HCT116 (cell line): ENCODE results near the gene EGFL7. TPM values are rescaled to one million over a fixed set of nuclear protein-coding genes. Genes with fewer than 3 reads are reported as not detected.
A peak's percentile ranks its signal among the peaks of the same experiment; 100 is the strongest.

Experiments
- ATAC-seq: fragments of 200-7000 bp; cut with Tn5 transposase; 2 replicates; pipeline ENCODE4 v1.9.1; 2020; ENCODE audit warnings: mild to moderate bottlenecking, moderate library complexity
- BruUV-seq: library from RNA; stranded (reverse); fragments of 400-500 nt; replicated peaks from 2 replicates; lab custom pipeline; 2021; lab: Mats Ljungman, UMichigan
- CTCF ChIA-PET: fragments of 300-600 bp; sonication (Branson Sonifier 250); formaldehyde crosslinking; loops from one replicate; lab custom pipeline; 2021; ENCODE audit warnings: antibody characterized with exemption; lab: Charles Lee
- POLR2A ChIA-PET: fragments of 300-600, 350-600 bp; sonication (Branson Sonifier 250); formaldehyde crosslinking; loops from one replicate; lab custom pipeline; 2021; ENCODE audit warnings: antibody characterized with exemption; lab: Charles Lee
- RAD21 ChIA-PET, 2 experiments: fragments of 300-600 bp; sonication (Branson Sonifier 250); formaldehyde crosslinking; loops; one replicate each; lab custom pipeline; 2023; ENCODE audit warnings: low total read pairs in 2 of 2; ENCODE audit not compliant: uncharacterized antibody in 2 of 2, unreplicated experiment in 2 of 2, low non-redundant PET in 1 of 2; lab: Charles Lee
- DNase-seq: peaks from one replicate; pipeline ENCODE4 v3.0.0-alpha.2; 2010; ENCODE audit warnings: low read depth, low spot score
- H2AFZ ChIP-seq: fragments of 200-600 bp; shearing (Covaris generic), sonication (generic); 2 replicates; pipeline ENCODE4 v1.6.1; 2017; ENCODE audit warnings: low read depth, mixed run types, mixed read lengths, antibody characterized with exemption, low read length; ENCODE audit not compliant: poor library complexity, severe bottlenecking
- H3K27ac ChIP-seq: 2 replicates; pipeline ENCODE4 v1.5.1; 2012; ENCODE audit warnings: low read depth, low read length
- H3K27me3 ChIP-seq: fragments of 200-600 bp; sonication (generic); 2 replicates; pipeline ENCODE4 v1.6.1; 2016; ENCODE audit warnings: mixed run types, low read length, mixed read lengths; ENCODE audit not compliant: insufficient read depth
- H3K36me3 ChIP-seq, 2 experiments: fragments of 200-500 bp in 1 of 2; fragments of 200-600 bp in 1 of 2; sonication (Bioruptor generic) in 1 of 2; sonication (generic) in 1 of 2; 2 replicates each; pipeline versions ENCODE4 v1.5.1 to v1.6.1; 2014 to 2016; ENCODE audit warnings: low read length in 2 of 2, inconsistent platforms in 1 of 2, mixed read lengths in 1 of 2, mixed run types in 1 of 2; ENCODE audit not compliant: insufficient read depth in 2 of 2, control insufficient read depth in 1 of 2
- H3K4me1 ChIP-seq, 2 experiments: fragments of 200-600 bp in 1 of 2; sonication (generic) in 1 of 2; 2 replicates each; pipeline versions ENCODE4 v1.5.1 to v1.6.1; 2012 to 2017; ENCODE audit warnings: low read length in 2 of 2, inconsistent platforms in 1 of 2, mild to moderate bottlenecking in 1 of 2, mixed read lengths in 1 of 2, mixed run types in 1 of 2, moderate library complexity in 1 of 2; ENCODE audit not compliant: insufficient read depth in 2 of 2, control insufficient read depth in 1 of 2
- H3K4me2 ChIP-seq: fragments of 200-600 bp; sonication (generic); 2 replicates; pipeline ENCODE4 v1.6.1; 2017; ENCODE audit warnings: mixed run types, low read length, mixed read lengths
- H3K4me3 ChIP-seq, 2 experiments: fragments of 200-600 bp in 1 of 2; sonication (generic) in 1 of 2; replicated peaks in 1 of 2; 2 replicates each; pipeline ENCODE4 v1.5.1; 2011 to 2016; ENCODE audit warnings: low read length in 2 of 2, control low read depth in 1 of 2, low read depth in 1 of 2, mild to moderate bottlenecking in 1 of 2, mixed read lengths in 1 of 2, mixed run types in 1 of 2
- H3K79me2 ChIP-seq: fragments of 200-600 bp; sonication (generic); 2 replicates; pipeline ENCODE4 v1.6.1; 2017; ENCODE audit warnings: mild to moderate bottlenecking, mixed run types, low read length, moderate library complexity, mixed read lengths; ENCODE audit not compliant: insufficient read depth
- H3K9ac ChIP-seq: fragments of 200-600 bp; sonication (generic); 2 replicates; pipeline ENCODE4 v1.6.1; 2016; ENCODE audit warnings: low read length, mixed read lengths
- H3K9me2 ChIP-seq: fragments of 200-600 bp; sonication (generic), shearing (Covaris generic); 2 replicates; pipeline ENCODE4 v1.6.1; 2017; ENCODE audit warnings: mixed run types, mild to moderate bottlenecking, moderate library complexity; ENCODE audit not compliant: insufficient read depth
- H3K9me3 ChIP-seq, 2 experiments: fragments of 200-500 bp in 1 of 2; fragments of 200-600 bp in 1 of 2; sonication (Bioruptor generic) in 1 of 2; sonication (generic) in 1 of 2; 2 replicates each; pipeline ENCODE4 v1.6.1; 2014 to 2017; ENCODE audit warnings: low read length in 2 of 2, mixed read lengths in 2 of 2, inconsistent platforms in 1 of 2, low read depth in 1 of 2, mild to moderate bottlenecking in 1 of 2, mixed run types in 1 of 2, moderate library complexity in 1 of 2; ENCODE audit not compliant: control insufficient read depth in 1 of 2, insufficient read depth in 1 of 2
- H4K20me1 ChIP-seq: fragments of 200-600 bp; sonication (generic), shearing (Covaris generic); 2 replicates; pipeline ENCODE4 v1.6.1; 2017; ENCODE audit warnings: mixed run types, mild to moderate bottlenecking, moderate library complexity; ENCODE audit not compliant: insufficient read depth
- ATF3 ChIP-seq: IDR thresholded peaks from 2 replicates; pipeline ENCODE4 v1.6.1; 2012
- ELF1 ChIP-seq: IDR thresholded peaks from 2 replicates; pipeline ENCODE4 v1.6.1; 2012; ENCODE audit warnings: low read depth, borderline replicate concordance
- FOSL1 ChIP-seq: IDR thresholded peaks from 2 replicates; pipeline ENCODE4 v1.6.1; 2012; ENCODE audit warnings: low read depth
- POLR2A ChIP-seq: IDR thresholded peaks from 2 replicates; pipeline ENCODE4 v1.7.0; 2011; ENCODE audit warnings: borderline replicate concordance; ENCODE audit not compliant: insufficient read depth, insufficient read length; ENCODE audit errors: extremely low read depth
- POLR2AphosphoS5 ChIP-seq: IDR thresholded peaks from 2 replicates; pipeline ENCODE4 v1.6.1; 2011; ENCODE audit warnings: mild to moderate bottlenecking, low read depth, low read length, moderate library complexity
- SIN3A ChIP-seq: IDR thresholded peaks from 2 replicates; pipeline ENCODE4 v1.6.1; 2012; ENCODE audit warnings: low read depth
- SP1 ChIP-seq: IDR thresholded peaks from 2 replicates; pipeline ENCODE4 v1.6.1; 2012; ENCODE audit warnings: low read depth
- TCF7L2 ChIP-seq: IDR thresholded peaks from 2 replicates; pipeline ENCODE4 v1.7.0; 2011; ENCODE audit warnings: borderline replicate concordance, inconsistent platforms; ENCODE audit not compliant: insufficient read depth, insufficient read length; ENCODE audit errors: extremely low read depth
- ZFX ChIP-seq: fragments of 450-650 bp; IDR thresholded peaks from 2 replicates; pipeline ENCODE4 v1.6.1; 2017
- ZNF274 ChIP-seq: fragments of 200-500 bp; sonication (Bioruptor generic); IDR thresholded peaks from 2 replicates; pipeline ENCODE4 v1.6.1; 2014; ENCODE audit warnings: mild to moderate bottlenecking, low read depth, low read length, inconsistent platforms
- intact Hi-C: fragments of 100-400 bp; cut with micrococcal nuclease; formaldehyde crosslinking; loops from 2 replicates; pipeline ENCODE4 v1.10.0; 2022
- total RNA-seq: library from RNA; stranded (reverse); gene quantifications from one replicate; pipeline ENCODE4 v1.2.1, GENCODE V29; 2021; ENCODE audit not compliant: unreplicated experiment

Gene EGFL7
- total RNA-seq, 1 experiment from 2014 or later = 82.0 TPM

- POLR2A ChIA-PET = no interaction called here
- intact Hi-C loops = no loop called here
- DNase-seq (no peak), ATAC-seq (no peak)
- TF ChIP-seq FOSL1 (no peak), ZFX (peak; percentile 29; the same call in 1 of the 2 replicates), POLR2A (no peak), ZNF274 (no peak), ATF3 (no peak)
- Histone ChIP-seq H3K79me2 (peaks cover 16% of the 10 kb centered on the region), H3K36me3 (no peaks in the 10 kb centered on the region), H3K4me2 (peak overlapping the region; percentile 33), H4K20me1 (no peaks in the 10 kb centered on the region), H3K27ac (peak overlapping the region; percentile 24; the same call in 1 of the 2 replicates), H3K9ac (no peak overlapping the region), H2AFZ (no peak overlapping the region), H3K4me3 (no peak overlapping the region), H3K9me2 (no peaks in the 10 kb centered on the region), H3K27me3 (no peaks in the 10 kb centered on the region), H3K4me1 (peaks cover 54 to 77% of the 10 kb centered on the region in 2 experiments), H3K9me3 (no peaks in the 10 kb centered on the region)
- no TSS peak for BruUV-seq
- RAD21 ChIA-PET = no interaction called here
- CTCF ChIA-PET = no interaction called here
Observed at GRCh38 chr9:136690104-136690805, 27.5 kb downstream of the EGFL7 start.

DNA sequence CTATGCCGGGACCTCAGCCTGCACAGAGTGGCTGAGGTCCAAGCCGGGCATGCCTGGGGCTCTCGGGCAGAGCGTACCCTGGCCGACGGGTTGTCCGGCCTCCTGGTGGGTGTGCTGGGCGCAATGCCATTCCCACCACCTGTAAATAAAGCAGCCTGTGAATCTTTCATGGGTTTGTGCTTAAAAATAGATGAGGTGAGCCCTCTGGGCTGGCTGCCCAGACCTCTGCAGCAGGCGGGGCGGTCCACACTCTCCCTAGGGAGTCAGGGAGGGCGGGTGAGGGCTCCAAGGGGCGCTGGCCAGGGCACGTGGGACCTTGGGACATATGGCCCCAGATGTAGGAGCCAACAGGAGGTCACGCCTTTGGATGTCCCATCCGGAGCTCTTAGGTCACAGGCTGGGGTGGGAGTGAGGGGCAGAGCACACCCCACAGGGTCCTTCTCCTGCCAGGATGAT lies 28.1 kb downstream of the EGFL7 start:
- ChIA-PET RAD21 (no interaction called here), POLR2A (no interaction called here), CTCF (no interaction called here)
- Histone ChIP-seq H3K9me2 (no peaks in the 10 kb centered on the region), H3K9me3 (no peaks in the 10 kb centered on the region), H3K79me2 (peaks cover 10% of the 10 kb centered on the region), H3K4me1 (peaks cover 54 to 77% of the 10 kb centered on the region in 2 experiments), H3K27ac (peak overlapping the region; percentile 24; the same call in 1 of the 2 replicates), H3K4me2 (peak overlapping the region; percentile 33), H4K20me1 (no peaks in the 10 kb centered on the region), H3K27me3 (no peaks in the 10 kb centered on the region), H3K36me3 (no peaks in the 10 kb centered on the region), H3K4me3 (no peak overlapping the region)
- intact Hi-C loops = no loop called here
- DNase-seq = no peak
- no TSS peak for BruUV-seq
- no peak for ATAC-seq
- TF ChIP-seq ELF1 (no peak), TCF7L2 (no peak), SP1 (no peak), POLR2AphosphoS5 (no peak), POLR2A (no peak), ATF3 (no peak), SIN3A (no peak)
- TF ChIP-seq, all 23 proteins: peak for 0
- no peak overlapping the region for H2AFZ ChIP-seq
- no peak overlapping the region for H3K9ac ChIP-seq
